SU-DHL-6 (cell line): ENCODE data around the gene SPN.
"Not testable (repeated sequence)": the region's sequence is repeated elsewhere in the genome, so short reads cannot be mapped to it uniquely, and the experiment has no call there.

Experiments used
- H2AFZ ChIP-seq: fragments of 200-600 bp; sonication (generic); 2 replicates; pipeline ENCODE4 v1.6.1; 2014; ENCODE audit warnings: low read depth, mild to moderate bottlenecking, moderate library complexity, mixed read lengths, antibody characterized with exemption, low read length; ENCODE audit not compliant: severe bottlenecking
- H3F3A ChIP-seq: fragments of 200-600 bp; shearing (Covaris generic); 2 replicates; pipeline ENCODE4 v1.6.0; 2016; ENCODE audit warnings: antibody characterized with exemption, mild to moderate bottlenecking; ENCODE audit not compliant: insufficient read depth
- H3K27ac ChIP-seq: fragments of 200-600 bp; sonication (generic); 2 replicates; pipeline ENCODE4 v1.5.1; 2016; ENCODE audit warnings: low read depth, mild to moderate bottlenecking, low read length, moderate library complexity, mixed read lengths
- H3K27me3 ChIP-seq: fragments of 200-600 bp; sonication (generic), shearing (Covaris generic); 2 replicates; pipeline ENCODE4 v1.6.0; 2014; ENCODE audit warnings: mild to moderate bottlenecking, low read length
- H3K36me3 ChIP-seq: fragments of 200-600 bp; sonication (generic); 2 replicates; pipeline ENCODE4 v1.6.1; 2014; ENCODE audit warnings: mild to moderate bottlenecking, low read length, mixed read lengths
- H3K4me2 ChIP-seq: fragments of 300-600, 200-600 bp; shearing (Covaris generic), sonication (generic); 2 replicates; pipeline ENCODE4 v1.6.0; 2014; ENCODE audit warnings: low read length, low read depth, mild to moderate bottlenecking; ENCODE audit not compliant: poor library complexity, severe bottlenecking
- H3K4me3 ChIP-seq: fragments of 200-600 bp; sonication (generic); 2 replicates; pipeline ENCODE4 v1.5.1; 2014; ENCODE audit warnings: antibody characterized with exemption, low read length, mild to moderate bottlenecking, mixed read lengths; ENCODE audit not compliant: insufficient read depth, poor library complexity, severe bottlenecking
- H3K79me2 ChIP-seq: fragments of 200-600 bp; sonication (generic); 2 replicates; pipeline ENCODE4 v1.6.1; 2014; ENCODE audit warnings: mild to moderate bottlenecking, low read length, moderate library complexity; ENCODE audit not compliant: insufficient read depth
- H3K9ac ChIP-seq: fragments of 200-600 bp; sonication (generic); 2 replicates; pipeline ENCODE4 v1.7.0; 2014; ENCODE audit warnings: mild to moderate bottlenecking, low read length
- H3K9me2 ChIP-seq: fragments of 200-600 bp; sonication (generic); replicated peaks from 2 replicates; pipeline ENCODE4 v1.6.1; 2014; ENCODE audit warnings: low read length; ENCODE audit not compliant: insufficient read depth
- H3K9me3 ChIP-seq: fragments of 200-600 bp; sonication (generic); 2 replicates; pipeline ENCODE4 v1.6.1; 2014; ENCODE audit warnings: low read length, mixed read lengths; ENCODE audit not compliant: insufficient read depth
- H4K20me1 ChIP-seq: fragments of 200-600 bp; sonication (generic); 2 replicates; pipeline ENCODE4 v1.6.1; 2014; ENCODE audit warnings: low read depth, mild to moderate bottlenecking, antibody characterized with exemption, low read length, moderate library complexity, mixed read lengths
- EZH2phosphoT487 ChIP-seq: fragments of 200-600 bp; sonication (generic), shearing (Covaris generic); conservative IDR thresholded peaks from 2 replicates; pipeline ENCODE4 v1.6.1; 2018; ENCODE audit warnings: mild to moderate bottlenecking, antibody characterized with exemption, low read length, moderate library complexity, mixed read lengths

SPN gene

GRCh38 chr16:29663016-29663806 lies at the start of gene SPN:
TSS of gene SPN (plus strand) at chr16:29663247. CDS start at chr16:29663729, 482 bp downstream.
- Histone ChIP-seq H3K4me2 (peak within 1 kb of the TSS; percentile 32), H3F3A (no peaks in the 10 kb centered on the region), H3K9me2 (no peaks in the 10 kb centered on the region), H2AFZ (no peak within 1 kb of the TSS), H3K27me3 (no peaks in the 10 kb centered on the region), H3K4me3 (no peak within 1 kb of the TSS), H3K27ac (no peak within 1 kb of the TSS), H3K9me3 (no peaks in the 10 kb centered on the region), H3K79me2 (no peaks in the 10 kb centered on the region), H3K36me3 (no peaks in the 10 kb centered on the region), H4K20me1 (no peaks in the 10 kb centered on the region), H3K9ac (peak within 1 kb of the TSS; percentile 35; the same call in 1 of the 2 replicates)
- no peak for TF ChIP-seq EZH2phosphoT487

- H3K27me3 ChIP-seq, H3K9me3 ChIP-seq, H4K20me1 ChIP-seq, H2AFZ ChIP-seq, H3F3A ChIP-seq, H3K36me3 ChIP-seq, H3K9me2 ChIP-seq: not testable (repeated sequence)
- peak overlapping the region; percentile 68 for H3K27ac ChIP-seq
- H3K9ac ChIP-seq = peak overlapping the region; percentile 85
- peaks cover 36% of the 10 kb centered on the region for H3K79me2 ChIP-seq
- peak overlapping the region; percentile 71 for H3K4me3 ChIP-seq
- peak overlapping the region; percentile 49 for H3K4me2 ChIP-seq
Measured at GRCh38 chr16:29613307-29614057, 49.6 kb upstream of the SPN start.

GRCh38 chr16:29614691-29615314 lies 48.2 kb upstream of the SPN start:
- H3K27me3 ChIP-seq, H3K4me2 ChIP-seq, H3K9me2 ChIP-seq, H3K9ac ChIP-seq, H3K4me3 ChIP-seq, H3K36me3 ChIP-seq, H4K20me1 ChIP-seq, H2AFZ ChIP-seq, H3F3A ChIP-seq, H3K27ac ChIP-seq, H3K9me3 ChIP-seq: not testable (repeated sequence)
- peaks cover 26% of the 10 kb centered on the region for H3K79me2 ChIP-seq

GRCh38 chr16:29616127-29616526 lies 46.9 kb upstream of the SPN start:
- H3F3A ChIP-seq, H4K20me1 ChIP-seq, H2AFZ ChIP-seq, H3K27ac ChIP-seq, H3K9me2 ChIP-seq, H3K9me3 ChIP-seq, H3K9ac ChIP-seq, H3K4me3 ChIP-seq, H3K4me2 ChIP-seq, H3K27me3 ChIP-seq, H3K36me3 ChIP-seq: not testable (repeated sequence)
- H3K79me2 ChIP-seq = peaks cover 19% of the 10 kb centered on the region

- not testable (repeated sequence) for H3K4me3 ChIP-seq, H3F3A ChIP-seq, H3K9ac ChIP-seq, H3K27ac ChIP-seq, H3K79me2 ChIP-seq, H3K9me2 ChIP-seq, H3K9me3 ChIP-seq, H3K27me3 ChIP-seq, H4K20me1 ChIP-seq, H3K36me3 ChIP-seq, H3K4me2 ChIP-seq, H2AFZ ChIP-seq
Measured at GRCh38 chr16:29620591-29620990, 42.5 kb upstream of the SPN start.

GRCh38 chr16:29622738-29623137 lies 40.3 kb upstream of the SPN start:
- not testable (repeated sequence) for H3K9ac ChIP-seq, H3K27me3 ChIP-seq, H3K4me2 ChIP-seq, H3K36me3 ChIP-seq, H4K20me1 ChIP-seq, H3K4me3 ChIP-seq, H3F3A ChIP-seq, H3K27ac ChIP-seq, H3K79me2 ChIP-seq, H2AFZ ChIP-seq, H3K9me2 ChIP-seq, H3K9me3 ChIP-seq

GRCh38 chr16:29623253-29623652 lies 39.8 kb upstream of the SPN start:
- H3K4me3 ChIP-seq, H3K27me3 ChIP-seq, H4K20me1 ChIP-seq, H3K9me2 ChIP-seq, H3K36me3 ChIP-seq, H2AFZ ChIP-seq, H3K9me3 ChIP-seq, H3K4me2 ChIP-seq, H3K27ac ChIP-seq, H3K9ac ChIP-seq, H3F3A ChIP-seq, H3K79me2 ChIP-seq: not testable (repeated sequence)
